Sigmoid colon (tissue), 7 donors: ENCODE data around the gene OVCA2. TPM values are rescaled to one million over a fixed set of nuclear protein-coding genes. Genes with fewer than 3 reads are reported as not detected.
A peak's percentile ranks its signal among the peaks of the same experiment; 100 is the strongest.

Source experiments
- DNase-seq: peaks from one replicate; pipeline ENCODE4 v3.0.0-alpha.2; 2019
- H3K27ac ChIP-seq, 4 donors: fragments of 200-600 bp; sonication (generic); one replicate each; pipeline ENCODE4 v1.5.1; 2016 to 2019; ENCODE audit warnings: mild to moderate bottlenecking in 1 of 4
- H3K27me3 ChIP-seq, 3 donors: fragments of 200-600 bp; sonication (generic); one replicate each; pipeline ENCODE4 v1.5.1; 2019; ENCODE audit warnings: mild to moderate bottlenecking in 1 of 3
- H3K36me3 ChIP-seq, 4 donors: fragments of 200-600 bp; sonication (generic); one replicate each; pipeline ENCODE4 v1.5.1; 2016 to 2019
- H3K4me1 ChIP-seq, 4 donors: fragments of 200-600 bp; sonication (generic); one replicate each; pipeline ENCODE4 v1.5.1; 2017 to 2019
- H3K4me3 ChIP-seq, 4 donors: fragments of 200-600 bp; sonication (generic); one replicate each; pipeline ENCODE4 v1.5.1; 2017 to 2019; ENCODE audit warnings: mild to moderate bottlenecking in 2 of 4, moderate library complexity in 1 of 4
- H3K9me3 ChIP-seq, 4 donors: fragments of 200-600 bp in 3 of 4; sonication (generic) in 3 of 4; one replicate each; pipeline versions ENCODE4 v1.5.1 to v1.6.1; 2013 to 2019
- CTCF ChIP-seq, 4 experiments: fragments of 450-650 bp in 3 of 4; fragments of 200-600 bp in 1 of 4; IDR thresholded peaks; one replicate each; pipeline ENCODE4 v1.5.1; 2016 to 2019; ENCODE audit warnings: antibody characterized with exemption in 4 of 4, mild to moderate bottlenecking in 3 of 4, moderate library complexity in 2 of 4
- EP300 ChIP-seq, 4 donors: sonication (generic); formaldehyde crosslinking; IDR thresholded peaks; one replicate each; pipeline ENCODE4 v1.6.1; 2017; ENCODE audit warnings: antibody characterized with exemption in 4 of 4
- POLR2A ChIP-seq, 2 donors: fragments of 450-650 bp; IDR thresholded peaks; one replicate each; pipeline ENCODE4 v1.6.1; 2016; ENCODE audit warnings: antibody characterized with exemption in 2 of 2, mild to moderate bottlenecking in 2 of 2, moderate library complexity in 2 of 2
- POLR2AphosphoS5 ChIP-seq, 4 donors: sonication (generic); formaldehyde crosslinking; IDR thresholded peaks; one replicate each; pipeline ENCODE4 v1.6.1; 2017; ENCODE audit warnings: antibody characterized with exemption in 4 of 4
- WGBS, 2 donors: extraction: QIAGEN DNeasy Blood & Tissue Kit; methylation state at CpG; one replicate each; pipeline ENCODE4 v1.1.7; 2013; 5-methylcytosine and 5-hydroxymethylcytosine counted together
- intact Hi-C: fragments of 100-400 bp; cut with DNase I; formaldehyde crosslinking; loops from one replicate; pipeline ENCODE4 v1.15.1; 2023
- polyA plus RNA-seq, 3 donors: library from polyadenylated mRNA; stranded (reverse); fragments of 200-250 nt; gene quantifications; one replicate each; pipeline ENCODE4 v1.2.3, GENCODE V29; 2013
- total RNA-seq, 4 donors: library from RNA; depleted of rRNA; stranded (reverse); fragments of >200 nt; gene quantifications; one replicate each; pipeline ENCODE4 v1.1.0, GENCODE V29; 2016
- donor health status: healthy with polysubstance abuse.
- donor health status: Bipolar disorder and iron deficiency.
- donor health status: healthy.

The OVCA2 gene
- total and polyA plus RNA-seq, 7 donors, result 26.3 to 66.8 (median 43.0) TPM

GRCh38 chr17:2062571-2063183, 20.9 kb downstream of the OVCA2 start:
- Histone ChIP-seq H3K4me1 (peaks cover 0 to 99% (median 93%) of the 10 kb centered on the region in 4 donors), H3K27me3 (peaks cover 0 to 13% (median 0%) of the 10 kb centered on the region in 3 donors), H3K27ac (peak overlapping the region; percentile 88 to 92 (median 91)), H3K9me3 (no peaks in the 10 kb centered on the region), H3K4me3 (no peak overlapping the region), H3K36me3 (peaks cover 0 to 46% (median 0%) of the 10 kb centered on the region in 4 donors)
- peak; percentile 75 for DNase-seq
- TF ChIP-seq POLR2A (IDR thresholded peaks at IDR 0.05) (no peak), EP300 (IDR thresholded peaks at IDR 0.05) (no peak), CTCF (IDR thresholded peaks at IDR 0.05) (no peak), POLR2AphosphoS5 (IDR thresholded peaks at IDR 0.05) (no peak)
- intact Hi-C loops, result no loop called here
- 71 to 74% methylated on average over 11 of the region's 11 CpGs for WGBS, 2 donors

DNA sequence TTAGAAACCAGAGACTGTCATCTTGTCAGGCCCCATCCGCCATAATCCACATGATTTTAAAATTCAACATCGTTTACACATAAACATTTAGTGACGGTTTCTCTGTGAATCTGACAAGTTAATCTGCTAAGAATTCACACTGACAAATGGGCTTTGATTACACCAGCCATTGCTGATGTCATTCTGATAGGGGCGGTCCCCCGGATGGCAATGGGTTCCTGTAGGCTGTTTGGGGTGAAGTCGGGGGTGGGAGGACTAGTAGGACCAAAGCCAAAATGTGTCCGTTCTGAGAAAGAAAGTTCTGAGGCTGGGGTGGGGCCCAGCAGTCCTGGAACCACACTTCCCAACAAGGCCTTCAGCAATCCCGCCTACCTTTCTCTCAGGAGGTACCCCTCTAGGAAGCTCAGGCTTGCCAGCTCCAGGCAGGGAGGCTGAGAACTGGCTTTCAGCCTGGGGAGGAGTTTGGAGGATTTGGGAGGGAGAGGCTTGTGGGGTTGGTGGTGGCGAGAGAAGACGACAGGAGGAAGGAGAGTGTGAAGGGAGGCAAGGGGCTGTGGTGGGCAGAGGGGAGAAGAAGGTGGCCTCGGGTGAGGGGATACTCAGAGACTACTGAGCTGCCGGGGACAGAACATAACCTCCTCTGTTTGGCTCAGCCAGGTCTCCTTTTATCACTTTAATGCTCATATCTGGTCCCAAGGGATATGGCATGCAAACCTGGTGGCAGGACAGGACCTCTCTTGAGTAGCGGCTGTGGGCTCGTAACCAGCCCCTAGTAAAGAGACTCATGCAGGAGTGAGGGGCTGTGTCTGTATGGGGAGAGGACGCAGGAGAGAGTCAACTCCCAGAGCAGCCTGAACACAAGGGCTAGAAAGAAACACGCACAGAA, 21.7 kb downstream of the OVCA2 start:
- Histone ChIP-seq H3K27ac (peak overlapping the region; percentile 88 to 92 (median 91)), H3K36me3 (peaks cover 0 to 49% (median 2%) of the 10 kb centered on the region in 4 donors), H3K4me3 (no peak overlapping the region), H3K9me3 (no peaks in the 10 kb centered on the region), H3K4me1 (peaks cover 0 to 100% (median 94%) of the 10 kb centered on the region in 4 donors), H3K27me3 (peaks cover 0 to 6% (median 0%) of the 10 kb centered on the region in 3 donors)
- TF ChIP-seq POLR2AphosphoS5 (IDR thresholded peaks at IDR 0.05) (peak in 3 of 4 donors; percentile 30 to 45 (median 32)), EP300 (IDR thresholded peaks at IDR 0.05) (no peak), CTCF (IDR thresholded peaks at IDR 0.05) (no peak), POLR2A (IDR thresholded peaks at IDR 0.05) (no peak)
- DNase-seq, result peak; percentile 82
- WGBS, 2 donors, result 72 to 83% methylated on average over 16 of the region's 16 CpGs
- intact Hi-C loops, result no loop called here

- no peak overlapping the region for H3K4me3 ChIP-seq
- H3K9me3 ChIP-seq, result no peaks in the 10 kb centered on the region
- H3K27me3 ChIP-seq, result no peaks in the 10 kb centered on the region
- 60 to 73% methylated on average over 5 of the region's 5 CpGs for WGBS, 2 donors
- H3K27ac ChIP-seq, result peak overlapping the region; percentile 88 to 92 (median 91)
- peaks cover 0 to 52% (median 2%) of the 10 kb centered on the region in 4 donors for H3K36me3 ChIP-seq
- TF ChIP-seq EP300 (IDR thresholded peaks at IDR 0.05) (no peak), POLR2AphosphoS5 (IDR thresholded peaks at IDR 0.05) (no peak), POLR2A (IDR thresholded peaks at IDR 0.05) (no peak), CTCF (IDR thresholded peaks at IDR 0.05) (no peak)
- DNase-seq, result no peak
- peaks cover 0 to 96% (median 94%) of the 10 kb centered on the region in 4 donors for H3K4me1 ChIP-seq
- intact Hi-C loops, result no loop called here
Observed at GRCh38 chr17:2064147-2064489, 22.3 kb downstream of the OVCA2 start.

GRCh38 chr17:2064520-2064971, 22.7 kb downstream of the OVCA2 start:
- Histone ChIP-seq H3K27ac (peak overlapping the region; percentile 88 to 92 (median 91)), H3K4me3 (no peak overlapping the region), H3K4me1 (peaks cover 0 to 91% (median 89%) of the 10 kb centered on the region in 4 donors), H3K36me3 (peaks cover 0 to 52% (median 2%) of the 10 kb centered on the region in 4 donors), H3K9me3 (no peaks in the 10 kb centered on the region), H3K27me3 (no peaks in the 10 kb centered on the region)
- WGBS, 2 donors, result 56 to 81% methylated on average over 6 of the region's 6 CpGs
- intact Hi-C loops, result no loop called here
- no peak for TF ChIP-seq EP300 (IDR thresholded peaks at IDR 0.05)
- no peak for TF ChIP-seq POLR2A (IDR thresholded peaks at IDR 0.05)
- no peak for TF ChIP-seq CTCF (IDR thresholded peaks at IDR 0.05)
- TF ChIP-seq POLR2AphosphoS5 (IDR thresholded peaks at IDR 0.05), result peak in 1 of 4 donors; percentile 4
- DNase-seq, result no peak
